ENCODE results near the gene FBXO45. TPM values are rescaled to one million over a fixed set of nuclear protein-coding genes. Genes with fewer than 3 reads are reported as not detected.
A peak's percentile ranks its signal among the peaks of the same experiment; 100 is the strongest.

The FBXO45 gene
- total and polyA plus RNA-seq, 2 of the 13 experiments (the other 11 are each of a cell fraction or from before 2014, with no cell fraction given): 7.0 to 12.1 TPM

- TF ChIP-seq SP140L (CRISPR knock-in tag; IDR thresholded peaks at IDR 0.05; ENCODE audit: borderline replicate concordance) (peak; percentile 44; the same call in 1 of the 2 replicates), TAF1 (CRISPR knock-in tag; IDR thresholded peaks at IDR 0.05) (peak; percentile 83), NFYB (CRISPR knock-in tag; IDR thresholded peaks at IDR 0.05) (peak; percentile 91), THAP11 (CRISPR knock-in tag; IDR thresholded peaks at IDR 0.05) (peak; percentile 94), CREB1 (IDR thresholded peaks at IDR 0.05) (peak; percentile 98), CREB1 (CRISPR knock-in tag; IDR thresholded peaks at IDR 0.05) (peak; percentile 99), ZNF205 (CRISPR knock-in tag; IDR thresholded peaks at IDR 0.05) (peak; percentile 81), ZNF232 (CRISPR knock-in tag; IDR thresholded peaks at IDR 0.05; ENCODE audit: borderline replicate concordance) (0 out of 2 replicates have a peak, but pooled peaks have one; percentile 67), SOX5 (CRISPR knock-in tag; IDR thresholded peaks at IDR 0.05; ENCODE audit: borderline replicate concordance) (peak; percentile 60), HINFP (CRISPR knock-in tag; IDR thresholded peaks at IDR 0.05; ENCODE audit: low read depth) (peak; percentile 50; the same call in 1 of the 2 replicates), ZNF17 (CRISPR knock-in tag; IDR thresholded peaks at IDR 0.05) (0 out of 2 replicates have a peak, but pooled peaks have one; percentile 59), ZNF431 (CRISPR knock-in tag; IDR thresholded peaks at IDR 0.05; ENCODE audit: borderline replicate concordance, low read depth) (peak; percentile 82), IRF2 (CRISPR knock-in tag; IDR thresholded peaks at IDR 0.05) (peak; percentile 95), IKZF5 (CRISPR knock-in tag; IDR thresholded peaks at IDR 0.05) (peak; percentile 70; the same call in 1 of the 2 replicates), ZEB1 (IDR thresholded peaks at IDR 0.05; ENCODE audit: insufficient replicate concordance, low read depth) (peak; percentile 18), ZNF572 (CRISPR knock-in tag; IDR thresholded peaks at IDR 0.05) (peak; percentile 89; the same call in 1 of the 2 replicates), KLF12 (CRISPR knock-in tag; IDR thresholded peaks at IDR 0.05; ENCODE audit: borderline replicate concordance) (peak; percentile 74; the same call in 1 of the 2 replicates), FOXA1 (IDR thresholded peaks at IDR 0.05) (no peak), FOXA1 (CRISPR knock-in tag; IDR thresholded peaks at IDR 0.05) (no peak), MEF2D (CRISPR knock-in tag; IDR thresholded peaks at IDR 0.05) (0 out of 2 replicates have a peak, but pooled peaks have one; percentile 56), TOPORS (CRISPR knock-in tag; IDR thresholded peaks at IDR 0.05) (peak; percentile 83; the same call in 1 of the 2 replicates), TFE3 (CRISPR knock-in tag; IDR thresholded peaks at IDR 0.05) (0 out of 2 replicates have a peak, but pooled peaks have one; percentile 31), ZNF329 (CRISPR knock-in tag; IDR thresholded peaks at IDR 0.05; ENCODE audit: low read depth) (0 out of 2 replicates have a peak, but pooled peaks have one; percentile 29), TFDP1 (CRISPR knock-in tag; IDR thresholded peaks at IDR 0.05; ENCODE audit: borderline replicate concordance) (peak; percentile 98), RFXAP (CRISPR knock-in tag; IDR thresholded peaks at IDR 0.05; ENCODE audit: borderline replicate concordance) (peak; percentile 93; the same call in 1 of the 2 replicates), ZFP36L1 (CRISPR knock-in tag; IDR thresholded peaks at IDR 0.05) (no peak), ONECUT2 (CRISPR knock-in tag; IDR thresholded peaks at IDR 0.05) (peak; percentile 45; the same call in 1 of the 2 replicates)
These were observed at the start of gene FBXO45, which contains the start of gene WDR53 (continued) for GRCh38 chr3:196568246-196569002.
